Thyroid gland (tissue), 4 donors: ENCODE data around the gene ID2.

Source experiments
- POLR2A ChIP-seq, 2 donors: fragments of 450-650 bp; IDR thresholded peaks; one replicate each; pipeline ENCODE4 v1.6.1; 2017; ENCODE audit warnings: antibody characterized with exemption in 2 of 2, mild to moderate bottlenecking in 2 of 2, moderate library complexity in 1 of 2
- TF ChIP-seq, protein P1 (sequence below), 6 experiments: fragments of 200-600 bp in 3 of 6; fragments of 450-650 bp in 3 of 6; sonication (generic) in 3 of 6; IDR thresholded peaks; one replicate each; pipeline ENCODE4 v1.5.1; 2016 to 2019; ENCODE audit warnings: antibody characterized with exemption in 6 of 6, mild to moderate bottlenecking in 2 of 6, inconsistent platforms in 1 of 6, moderate library complexity in 1 of 6

DNA sequence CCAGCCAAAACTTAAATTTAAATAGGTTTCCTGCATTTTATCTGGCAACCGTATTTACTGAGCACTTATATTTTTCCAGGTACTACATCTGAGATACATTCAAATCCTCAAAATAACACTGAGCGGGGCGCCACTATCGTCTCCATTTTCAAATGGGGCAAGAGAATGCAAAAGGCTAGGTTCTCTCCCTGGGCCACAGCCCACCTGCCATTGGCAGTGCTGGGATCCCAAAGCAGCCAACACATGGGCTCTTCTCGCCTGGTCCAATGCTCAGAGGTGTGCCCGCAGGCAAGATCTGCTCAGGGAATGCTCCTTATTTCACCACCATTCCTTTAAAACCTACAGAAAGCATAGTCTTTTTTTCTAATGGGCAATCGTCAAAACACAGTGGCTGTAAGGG is 11.3 kb upstream of the ID2 start:
- TF ChIP-seq, protein P1, sequence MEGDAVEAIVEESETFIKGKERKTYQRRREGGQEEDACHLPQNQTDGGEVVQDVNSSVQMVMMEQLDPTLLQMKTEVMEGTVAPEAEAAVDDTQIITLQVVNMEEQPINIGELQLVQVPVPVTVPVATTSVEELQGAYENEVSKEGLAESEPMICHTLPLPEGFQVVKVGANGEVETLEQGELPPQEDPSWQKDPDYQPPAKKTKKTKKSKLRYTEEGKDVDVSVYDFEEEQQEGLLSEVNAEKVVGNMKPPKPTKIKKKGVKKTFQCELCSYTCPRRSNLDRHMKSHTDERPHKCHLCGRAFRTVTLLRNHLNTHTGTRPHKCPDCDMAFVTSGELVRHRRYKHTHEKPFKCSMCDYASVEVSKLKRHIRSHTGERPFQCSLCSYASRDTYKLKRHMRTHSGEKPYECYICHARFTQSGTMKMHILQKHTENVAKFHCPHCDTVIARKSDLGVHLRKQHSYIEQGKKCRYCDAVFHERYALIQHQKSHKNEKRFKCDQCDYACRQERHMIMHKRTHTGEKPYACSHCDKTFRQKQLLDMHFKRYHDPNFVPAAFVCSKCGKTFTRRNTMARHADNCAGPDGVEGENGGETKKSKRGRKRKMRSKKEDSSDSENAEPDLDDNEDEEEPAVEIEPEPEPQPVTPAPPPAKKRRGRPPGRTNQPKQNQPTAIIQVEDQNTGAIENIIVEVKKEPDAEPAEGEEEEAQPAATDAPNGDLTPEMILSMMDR (IDR thresholded peaks at IDR 0.05) = no peak
- TF ChIP-seq POLR2A (IDR thresholded peaks at IDR 0.05) = no peak
